ENCODE results near the gene CYP21A2.
"Not testable (repeated sequence)": the region's sequence is repeated elsewhere in the genome, so short reads cannot be mapped to it uniquely, and the experiment has no call there.

The CYP21A2 gene

DNA sequence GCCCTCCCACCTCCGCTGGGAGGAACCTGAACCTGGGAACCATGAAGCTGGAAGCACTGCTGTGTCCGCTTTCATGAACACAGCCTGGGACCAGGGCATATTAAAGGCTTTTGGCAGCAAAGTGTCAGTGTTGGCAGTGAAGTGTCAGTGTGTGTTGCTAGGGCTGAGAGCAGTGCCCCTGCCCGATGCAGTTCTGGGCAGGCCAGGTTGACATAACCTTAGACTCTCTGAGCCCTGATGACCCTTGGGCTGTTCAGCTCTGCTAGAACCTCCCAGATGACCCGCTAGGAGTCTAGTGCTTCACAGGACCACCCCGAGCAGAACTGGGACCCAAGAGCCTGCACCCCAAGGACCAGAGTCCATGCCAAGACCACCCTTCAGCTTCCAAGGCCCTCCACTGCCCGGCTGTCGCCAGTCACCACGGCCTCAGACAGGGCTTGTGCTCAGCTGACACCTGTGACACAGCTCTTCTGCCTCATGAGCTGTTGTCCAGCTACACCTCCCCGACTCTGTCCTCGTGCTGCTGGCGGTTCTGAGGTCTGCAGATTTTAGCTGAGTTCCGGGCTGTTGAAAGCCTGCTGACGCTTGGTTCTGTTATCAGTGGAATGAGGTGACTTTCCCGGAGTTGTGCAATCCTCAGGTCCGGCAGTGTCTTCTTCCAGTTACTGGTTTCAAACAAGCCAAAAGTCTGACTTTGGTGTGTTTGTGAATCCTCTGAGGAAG, 35.5 kb upstream of the CYP21A2 start:
- H3K4ac ChIP-seq (ENCODE audit: low read depth in 1 of 2, low read length in 2 of 2); H2BK120ac ChIP-seq (ENCODE audit: low read depth, low read length); H2AK5ac ChIP-seq (ENCODE audit: low read length, severe bottlenecking); H3K9ac ChIP-seq (ENCODE audit: low read length); DNase-seq; H3K36me3 ChIP-seq (ENCODE audit: control insufficient read depth in 1 of 2, insufficient read depth in 2 of 2, low read depth in 1 of 2, low read length in 2 of 2); H3K4me1 ChIP-seq (ENCODE audit: control insufficient read depth, insufficient read depth, low read depth, low read length); H3K4me3 ChIP-seq (ENCODE audit: insufficient read depth in 1 of 2, low read depth in 1 of 2, low read length in 2 of 2); H2BK12ac ChIP-seq (ENCODE audit: low read length in 2 of 2); H4K91ac ChIP-seq (ENCODE audit: low read length); H3K4me2 ChIP-seq (ENCODE audit: low read length, poor library complexity, severe bottlenecking); H2BK5ac ChIP-seq (ENCODE audit: low read depth, low read length, poor library complexity, severe bottlenecking); H2BK15ac ChIP-seq (ENCODE audit: low read depth, poor library complexity, severe bottlenecking); H3K27me3 ChIP-seq (ENCODE audit: control insufficient read depth in 1 of 2, insufficient read depth in 1 of 2, low read length in 2 of 2); H2AFZ ChIP-seq (ENCODE audit: low read depth, low read length); H3K18ac ChIP-seq (ENCODE audit: low read depth in 1 of 2, low read length in 2 of 2); H4K8ac ChIP-seq (ENCODE audit: low read length); H3K9me3 ChIP-seq (ENCODE audit: control insufficient read depth, low read length); H3K79me1 ChIP-seq (replicated peaks; ENCODE audit: low read length, poor library complexity, severe bottlenecking); H3K23ac ChIP-seq (ENCODE audit: low read length in 2 of 2); H3K14ac ChIP-seq (ENCODE audit: low read length in 2 of 2); H3K27ac ChIP-seq (ENCODE audit: low read length, poor library complexity, severe bottlenecking): not testable (repeated sequence)
- no CpG with 5 or more reads among the region's 15 CpGs for WGBS

DNA sequence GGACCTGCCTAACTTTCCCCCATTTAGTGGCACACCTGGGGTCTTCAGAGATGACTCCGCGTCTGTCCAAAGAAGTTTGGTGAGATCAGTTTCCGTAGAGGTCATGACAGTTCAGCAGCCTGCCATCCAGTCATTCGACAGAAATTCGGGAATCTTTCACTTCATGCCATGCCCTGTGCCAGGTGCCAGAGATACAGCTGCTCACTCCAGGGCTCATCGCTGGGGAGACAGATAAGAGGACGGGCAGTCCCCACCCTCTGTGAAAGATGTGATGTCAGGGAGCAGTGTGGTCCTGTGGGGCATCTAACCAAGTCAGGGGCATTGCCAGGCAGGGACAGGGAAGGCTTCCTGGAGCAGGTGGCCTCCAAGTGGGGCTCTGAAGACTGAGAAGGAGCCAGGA, 34.9 kb upstream of the CYP21A2 start:
- H3K4me2 ChIP-seq (ENCODE audit: low read length, poor library complexity, severe bottlenecking); H2BK15ac ChIP-seq (ENCODE audit: low read depth, poor library complexity, severe bottlenecking); DNase-seq; H3K79me1 ChIP-seq (replicated peaks; ENCODE audit: low read length, poor library complexity, severe bottlenecking); H2BK120ac ChIP-seq (ENCODE audit: low read depth, low read length); H2AK5ac ChIP-seq (ENCODE audit: low read length, severe bottlenecking); H3K36me3 ChIP-seq (ENCODE audit: control insufficient read depth in 1 of 2, insufficient read depth in 2 of 2, low read depth in 1 of 2, low read length in 2 of 2); H3K27me3 ChIP-seq (ENCODE audit: control insufficient read depth in 1 of 2, insufficient read depth in 1 of 2, low read length in 2 of 2); H3K9ac ChIP-seq (ENCODE audit: low read length); H3K9me3 ChIP-seq (ENCODE audit: control insufficient read depth, low read length); H3K14ac ChIP-seq (ENCODE audit: low read length in 2 of 2); H3K4me3 ChIP-seq (ENCODE audit: insufficient read depth in 1 of 2, low read depth in 1 of 2, low read length in 2 of 2); H2BK12ac ChIP-seq (ENCODE audit: low read length in 2 of 2); H3K27ac ChIP-seq (ENCODE audit: low read length, poor library complexity, severe bottlenecking); H4K8ac ChIP-seq (ENCODE audit: low read length); H2BK5ac ChIP-seq (ENCODE audit: low read depth, low read length, poor library complexity, severe bottlenecking); H2AFZ ChIP-seq (ENCODE audit: low read depth, low read length); H4K91ac ChIP-seq (ENCODE audit: low read length); H3K23ac ChIP-seq (ENCODE audit: low read length in 2 of 2); H3K4ac ChIP-seq (ENCODE audit: low read depth in 1 of 2, low read length in 2 of 2); H3K18ac ChIP-seq (ENCODE audit: low read depth in 1 of 2, low read length in 2 of 2); H3K4me1 ChIP-seq (ENCODE audit: control insufficient read depth, insufficient read depth, low read depth, low read length): not testable (repeated sequence)
- no CpG with 5 or more reads among the region's 7 CpGs for WGBS

GRCh38 chr6:32004393-32004792, 33.8 kb upstream of the CYP21A2 start:
- H3K18ac ChIP-seq (ENCODE audit: low read depth in 1 of 2, low read length in 2 of 2); H3K4me2 ChIP-seq (ENCODE audit: low read length, poor library complexity, severe bottlenecking); DNase-seq; H2AFZ ChIP-seq (ENCODE audit: low read depth, low read length); H2AK5ac ChIP-seq (ENCODE audit: low read length, severe bottlenecking); H2BK12ac ChIP-seq (ENCODE audit: low read length in 2 of 2); H2BK5ac ChIP-seq (ENCODE audit: low read depth, low read length, poor library complexity, severe bottlenecking); H3K9ac ChIP-seq (ENCODE audit: low read length); H3K4ac ChIP-seq (ENCODE audit: low read depth in 1 of 2, low read length in 2 of 2); H3K23ac ChIP-seq (ENCODE audit: low read length in 2 of 2); H3K4me3 ChIP-seq (ENCODE audit: insufficient read depth in 1 of 2, low read depth in 1 of 2, low read length in 2 of 2); H3K4me1 ChIP-seq (ENCODE audit: control insufficient read depth, insufficient read depth, low read depth, low read length); H3K27me3 ChIP-seq (ENCODE audit: control insufficient read depth in 1 of 2, insufficient read depth in 1 of 2, low read length in 2 of 2); H2BK120ac ChIP-seq (ENCODE audit: low read depth, low read length); H3K36me3 ChIP-seq (ENCODE audit: control insufficient read depth in 1 of 2, insufficient read depth in 2 of 2, low read depth in 1 of 2, low read length in 2 of 2); H3K79me1 ChIP-seq (replicated peaks; ENCODE audit: low read length, poor library complexity, severe bottlenecking); H4K91ac ChIP-seq (ENCODE audit: low read length); H3K14ac ChIP-seq (ENCODE audit: low read length in 2 of 2); H2BK15ac ChIP-seq (ENCODE audit: low read depth, poor library complexity, severe bottlenecking); H4K8ac ChIP-seq (ENCODE audit: low read length); H3K27ac ChIP-seq (ENCODE audit: low read length, poor library complexity, severe bottlenecking); H3K9me3 ChIP-seq (ENCODE audit: control insufficient read depth, low read length): not testable (repeated sequence)
- WGBS, result no CpG with 5 or more reads among the region's 4 CpGs

- DNase-seq; H2AK5ac ChIP-seq (ENCODE audit: low read length, severe bottlenecking); H3K36me3 ChIP-seq (ENCODE audit: control insufficient read depth in 1 of 2, insufficient read depth in 2 of 2, low read depth in 1 of 2, low read length in 2 of 2); H2BK5ac ChIP-seq (ENCODE audit: low read depth, low read length, poor library complexity, severe bottlenecking); H3K18ac ChIP-seq (ENCODE audit: low read depth in 1 of 2, low read length in 2 of 2); H3K4me2 ChIP-seq (ENCODE audit: low read length, poor library complexity, severe bottlenecking); H4K91ac ChIP-seq (ENCODE audit: low read length); H3K79me1 ChIP-seq (replicated peaks; ENCODE audit: low read length, poor library complexity, severe bottlenecking); H3K27ac ChIP-seq (ENCODE audit: low read length, poor library complexity, severe bottlenecking); H2BK15ac ChIP-seq (ENCODE audit: low read depth, poor library complexity, severe bottlenecking); H2BK12ac ChIP-seq (ENCODE audit: low read length in 2 of 2); H3K27me3 ChIP-seq (ENCODE audit: control insufficient read depth in 1 of 2, insufficient read depth in 1 of 2, low read length in 2 of 2); H4K8ac ChIP-seq (ENCODE audit: low read length); H3K9ac ChIP-seq (ENCODE audit: low read length); H2AFZ ChIP-seq (ENCODE audit: low read depth, low read length); H3K4ac ChIP-seq (ENCODE audit: low read depth in 1 of 2, low read length in 2 of 2); H3K4me3 ChIP-seq (ENCODE audit: insufficient read depth in 1 of 2, low read depth in 1 of 2, low read length in 2 of 2); H3K4me1 ChIP-seq (ENCODE audit: control insufficient read depth, insufficient read depth, low read depth, low read length); H3K23ac ChIP-seq (ENCODE audit: low read length in 2 of 2); H3K14ac ChIP-seq (ENCODE audit: low read length in 2 of 2); H3K9me3 ChIP-seq (ENCODE audit: control insufficient read depth, low read length); H2BK120ac ChIP-seq (ENCODE audit: low read depth, low read length): not testable (repeated sequence)
- 95% methylated on average over 5 of the region's 13 CpGs for WGBS
Observed at GRCh38 chr6:32004864-32005537, 33.2 kb upstream of the CYP21A2 start.

Measured in mesenchymal stem cell (in vitro differentiated cells and primary cell).